ENCODE data around the gene JAG1. TPM values are rescaled to one million over a fixed set of nuclear protein-coding genes. Genes with fewer than 3 reads are reported as not detected.

The JAG1 gene
- total and polyA plus RNA-seq, 9 of the 15 experiments (the other 6 are each of a cell fraction or from before 2014, with no cell fraction given) = 0.04 to 0.40 (median 0.07) TPM

DNA sequence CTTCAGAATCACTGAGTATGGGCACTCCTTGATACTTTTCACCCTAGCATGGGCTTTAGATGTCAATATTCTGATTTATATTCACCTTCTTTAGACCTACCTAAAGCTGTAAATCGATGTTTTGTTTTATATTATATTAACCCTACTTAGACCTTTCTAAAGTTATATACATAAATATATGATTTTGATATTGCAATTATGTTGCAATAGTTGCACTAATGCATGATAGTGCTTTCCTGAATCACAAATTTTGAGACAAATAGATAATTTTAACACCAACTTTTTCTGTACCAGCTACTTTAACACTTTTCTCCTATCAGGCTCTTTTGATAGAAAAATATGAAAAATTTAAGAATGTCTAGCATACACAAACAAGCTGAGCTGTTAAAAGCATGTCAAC, 34.0 kb upstream of the JAG1 start:
- Histone ChIP-seq H3K27ac (ENCODE audit: extremely low read depth, low read depth, low read length) (no peak overlapping the region), H3K4me1 (replicated peaks in 1 of 2; ENCODE audit: control insufficient read depth in 2 of 2, insufficient read depth in 2 of 2, low read length in 2 of 2) (no peaks in the 10 kb centered on the region)
- no peak for FAIRE-seq

More for the DNA sequence above, 34.0 kb upstream of the JAG1 start:
- H3K36me3 ChIP-seq (ENCODE audit: control insufficient read depth, insufficient read depth, low read length) = no peaks in the 10 kb centered on the region
- H3K27me3 ChIP-seq (ENCODE audit: control insufficient read depth in 2 of 2, insufficient read depth in 2 of 2, low read length in 2 of 2) = no peaks in the 10 kb centered on the region
- BruUV-seq (replicated peaks) = no TSS peak
- ChIA-PET POLR2A (no interaction called here), CTCF (ENCODE audit: low intra/inter-chr PET ratio) (no interaction called here)
- in situ Hi-C loops (cut with MboI) = no loop called here
- H4K20me1 ChIP-seq (replicated peaks; ENCODE audit: control insufficient read depth, insufficient read depth, low read length) = no peaks in the 10 kb centered on the region
- ATAC-seq = no peak
- 0% methylated on average over 1 of the region's 1 CpG for WGBS (ENCODE audit: insufficient coverage, low coverage, missing lambda C conversion rate)
- H3K9ac ChIP-seq (ENCODE audit: insufficient read depth in 1 of 2, low read depth in 2 of 2, low read length in 2 of 2) = no peak overlapping the region
- intact Hi-C loops (cut with micrococcal nuclease) = no loop called here
- H3K9me3 ChIP-seq (replicated peaks; ENCODE audit: control insufficient read depth, insufficient read depth, low read depth, low read length) = no peaks in the 10 kb centered on the region
- no peak overlapping the region for H2AFZ ChIP-seq (ENCODE audit: low read depth, low read length)
- H3K9me1 ChIP-seq (ENCODE audit: control insufficient read depth, insufficient read depth, low read length) = no peaks in the 10 kb centered on the region
- no peak for DNase-seq (ENCODE audit: extremely low read depth in 1 of 4, low spot score in 3 of 4)
- H3K4me2 ChIP-seq (ENCODE audit: insufficient read depth, low read length) = no peak overlapping the region
- no peak for TF ChIP-seq CEBPG (CRISPR knock-in tag; IDR thresholded peaks at IDR 0.05)
- TF ChIP-seq CEBPG (tag; conservative IDR thresholded peaks at IDR 0.05 in 1 of 2, IDR thresholded peaks at IDR 0.05 in 1 of 2) = peak in 1 of 2 experiments; percentile 47; a peak in 2 of 4 replicates
- TF ChIP-seq, protein P1, sequence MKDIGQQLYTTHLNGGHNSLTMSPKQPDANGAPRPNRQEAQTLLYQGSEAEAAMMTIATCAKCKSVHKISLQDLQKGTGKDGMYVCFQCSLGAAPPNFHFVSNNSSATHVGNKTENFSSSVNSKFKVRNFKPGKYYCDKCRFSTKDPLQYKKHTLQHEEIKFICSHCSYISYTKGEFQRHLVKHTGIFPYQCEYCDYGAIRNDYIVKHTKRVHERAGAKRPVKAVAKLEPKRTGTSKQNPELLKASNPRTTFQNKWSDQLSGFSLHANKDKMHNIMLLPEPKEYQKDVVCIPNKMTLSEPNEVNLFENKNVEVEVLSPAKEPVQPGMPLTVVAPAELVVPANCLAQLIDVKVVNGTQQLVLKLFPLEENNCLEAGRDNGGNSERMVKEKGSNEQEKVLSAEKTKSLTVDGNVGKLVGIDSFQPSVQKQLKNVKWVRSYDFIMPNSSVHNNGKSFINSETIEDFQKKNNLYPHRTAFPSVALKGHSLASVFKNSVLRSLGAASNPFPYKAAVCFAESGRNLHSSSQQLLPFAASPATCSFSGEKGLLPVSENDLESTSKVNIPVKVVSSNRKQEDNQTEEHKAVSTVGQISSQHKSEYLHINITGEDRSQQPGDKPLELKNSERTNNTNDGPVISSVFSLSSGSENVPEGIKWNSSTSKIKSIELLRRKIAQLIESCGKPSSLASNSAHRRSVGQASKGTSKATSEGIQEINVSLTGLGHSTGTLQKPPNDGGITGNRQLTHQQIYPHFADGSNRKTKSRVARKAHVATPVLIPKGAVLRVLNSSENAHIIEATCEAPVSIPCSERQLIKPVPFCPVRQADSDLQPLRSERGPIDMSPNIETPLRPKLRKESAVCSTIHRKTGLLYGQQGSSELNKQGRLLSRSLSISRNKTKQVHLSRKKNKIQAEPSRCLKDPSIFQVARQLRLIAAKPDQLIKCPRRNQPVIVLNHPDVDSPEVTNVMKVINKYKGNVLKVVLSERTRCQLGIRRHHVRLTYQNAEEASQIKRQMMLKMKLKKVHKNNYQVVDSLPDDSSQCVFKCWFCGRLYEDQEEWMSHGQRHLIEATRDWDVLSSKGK (CRISPR knock-in tag; IDR thresholded peaks at IDR 0.05) = no peak
- TF ChIP-seq ZNF57 (CRISPR knock-in tag; IDR thresholded peaks at IDR 0.05) = no peak
- TF ChIP-seq TFAM (CRISPR knock-in tag; conservative IDR thresholded peaks at IDR 0.05) = no peak
- TF ChIP-seq, protein P2, sequence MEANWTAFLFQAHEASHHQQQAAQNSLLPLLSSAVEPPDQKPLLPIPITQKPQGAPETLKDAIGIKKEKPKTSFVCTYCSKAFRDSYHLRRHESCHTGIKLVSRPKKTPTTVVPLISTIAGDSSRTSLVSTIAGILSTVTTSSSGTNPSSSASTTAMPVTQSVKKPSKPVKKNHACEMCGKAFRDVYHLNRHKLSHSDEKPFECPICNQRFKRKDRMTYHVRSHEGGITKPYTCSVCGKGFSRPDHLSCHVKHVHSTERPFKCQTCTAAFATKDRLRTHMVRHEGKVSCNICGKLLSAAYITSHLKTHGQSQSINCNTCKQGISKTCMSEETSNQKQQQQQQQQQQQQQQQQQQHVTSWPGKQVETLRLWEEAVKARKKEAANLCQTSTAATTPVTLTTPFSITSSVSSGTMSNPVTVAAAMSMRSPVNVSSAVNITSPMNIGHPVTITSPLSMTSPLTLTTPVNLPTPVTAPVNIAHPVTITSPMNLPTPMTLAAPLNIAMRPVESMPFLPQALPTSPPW (CRISPR knock-in tag; IDR thresholded peaks at IDR 0.05) = no peak
- no peak for TF ChIP-seq L3MBTL2 (IDR thresholded peaks at IDR 0.05)
- no peak for TF ChIP-seq TOE1 (IDR thresholded peaks at IDR 0.05; ENCODE audit: borderline replicate concordance)
- no peak for TF ChIP-seq TOE1 (CRISPR knock-in tag; IDR thresholded peaks at IDR 0.05; ENCODE audit: borderline replicate concordance, low read depth)
- no peak overlapping the region for H3K4me3 ChIP-seq
- no peaks in the 10 kb centered on the region for H3K79me2 ChIP-seq (ENCODE audit: control insufficient read depth, insufficient read depth, low read length)

Data from K562 (cell line).